Fibroblast of lung (primary cell): ENCODE measurements around the gene CAMTA1. TPM values are rescaled to one million over a fixed set of nuclear protein-coding genes. Genes with fewer than 3 reads are reported as not detected.
"Not testable (repeated sequence)": the region's sequence is repeated elsewhere in the genome, so short reads cannot be mapped to it uniquely, and the experiment has no call there.

ENCODE experiments used
- DNase-seq, 2 donors: peaks; one replicate each; pipeline versions ENCODE4 v3.0.0 to v3.0.0-alpha.2; 2010; ENCODE audit warnings: low read depth in 2 of 2
- H2AFZ ChIP-seq: 2 replicates; pipeline ENCODE4 v1.5.1; 2012; ENCODE audit warnings: low read length, control low read depth, inconsistent platforms
- H3K27ac ChIP-seq: 2 replicates; pipeline ENCODE4 v1.5.1; 2011; ENCODE audit warnings: low read length, control low read depth; ENCODE audit not compliant: insufficient read depth
- H3K27me3 ChIP-seq: 2 replicates; pipeline ENCODE4 v1.5.1; 2011; ENCODE audit warnings: mild to moderate bottlenecking, low read length; ENCODE audit not compliant: control insufficient read depth, insufficient read depth
- H3K36me3 ChIP-seq: 2 replicates; pipeline ENCODE4 v1.5.1; 2011; ENCODE audit warnings: low read length; ENCODE audit not compliant: control insufficient read depth, insufficient read depth
- H3K4me1 ChIP-seq: 2 replicates; pipeline ENCODE4 v1.5.1; 2011; ENCODE audit warnings: low read length; ENCODE audit not compliant: control insufficient read depth, insufficient read depth; ENCODE audit errors: extremely low read depth
- H3K4me2 ChIP-seq: 2 replicates; pipeline ENCODE4 v1.5.1; 2011; ENCODE audit warnings: low read length, control low read depth; ENCODE audit not compliant: insufficient read depth; ENCODE audit errors: extremely low read depth
- H3K4me3 ChIP-seq, 4 experiments: fragments of 200-600 bp in 1 of 4; sonication (generic) in 1 of 4; replicated peaks in 1 of 4; 2 replicates each; pipeline ENCODE4 v1.5.1; 2011 to 2016; ENCODE audit warnings: low read length in 4 of 4, low read depth in 3 of 4, mild to moderate bottlenecking in 3 of 4, control low read depth in 2 of 4, inconsistent platforms in 1 of 4, mixed read lengths in 1 of 4; ENCODE audit not compliant: insufficient read depth in 1 of 4; ENCODE audit errors: control extremely low read depth in 1 of 4
- H3K79me2 ChIP-seq: 2 replicates; pipeline ENCODE4 v1.5.1; 2012; ENCODE audit warnings: mild to moderate bottlenecking, low read length, inconsistent platforms; ENCODE audit not compliant: control insufficient read depth, insufficient read depth
- H3K9ac ChIP-seq: 2 replicates; pipeline ENCODE4 v1.5.1; 2011; ENCODE audit warnings: mild to moderate bottlenecking, low read length, control low read depth; ENCODE audit not compliant: insufficient read depth
- H3K9me3 ChIP-seq: 2 replicates; pipeline ENCODE4 v1.5.1; 2012; ENCODE audit warnings: low read depth, low read length; ENCODE audit not compliant: control insufficient read depth, insufficient read depth
- H4K20me1 ChIP-seq: 2 replicates; pipeline ENCODE4 v1.5.1; 2011; ENCODE audit warnings: low read length; ENCODE audit not compliant: control insufficient read depth, insufficient read depth; ENCODE audit errors: extremely low read depth
- EZH2 ChIP-seq: IDR thresholded peaks from 2 replicates; pipeline ENCODE4 v1.5.1; 2012; ENCODE audit warnings: low read length, control low read depth, mild to moderate bottlenecking; ENCODE audit errors: missing control alignments
- polyA plus RNA-seq, 2 donors: library from polyadenylated mRNA; depleted of rRNA in 1 of 2; stranded (reverse) in 1 of 2; unstranded in 1 of 2; fragments of >200 nt; gene quantifications; 2 replicates each; pipeline ENCODE4 v1.2.1, GENCODE V29; 2011 to 2012; ENCODE audit warnings: missing spikeins in 1 of 2
- total RNA-seq: library from RNA; depleted of rRNA; stranded (reverse); fragments of >200 nt; gene quantifications from 2 replicates; pipeline ENCODE4 v1.2.1, GENCODE V29; 2014
- TF ChIP-seq, protein P1 (sequence below), 2 donors: IDR thresholded peaks in 1 of 2; conservative IDR thresholded peaks in 1 of 2; 1 replicate in 1 of 2; 2 replicates in 1 of 2; pipeline ENCODE4 v1.5.1; 2011 to 2012; ENCODE audit warnings: low read length in 2 of 2, control low read depth in 1 of 2, inconsistent platforms in 1 of 2, low read depth in 1 of 2, mild to moderate bottlenecking in 1 of 2

CAMTA1 gene
- total and polyA plus RNA-seq, 2 donors (not counting 1 experiment from before 2014, with no cell fraction given), result 47.6 to 86.0 TPM

DNA sequence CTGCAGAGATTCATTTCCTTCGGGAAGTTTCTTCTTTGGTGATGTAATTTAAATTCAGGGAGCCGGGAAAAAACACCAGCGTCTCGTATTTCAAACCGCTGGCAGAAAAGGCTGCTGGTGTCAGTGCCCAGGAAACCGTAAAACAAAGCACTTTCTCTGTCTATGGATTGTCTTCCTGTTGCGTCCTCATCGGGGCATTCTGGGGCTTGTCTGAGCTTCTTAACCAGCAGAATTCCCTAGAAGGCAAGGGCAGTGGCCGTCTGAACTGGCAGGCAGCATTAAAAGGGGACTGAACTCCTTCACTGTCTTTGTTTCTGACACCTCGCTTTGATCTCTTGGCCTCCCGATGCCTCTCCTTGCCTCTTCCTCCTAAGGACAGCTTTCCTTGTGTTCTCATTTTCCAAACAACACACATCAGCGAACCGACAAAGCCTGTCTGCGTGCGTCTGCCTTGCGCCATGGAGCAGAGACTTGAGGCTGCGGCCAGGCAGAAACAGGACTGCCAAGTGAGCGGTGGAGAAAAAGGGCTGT, 594.3 kb downstream of the CAMTA1 start:
- H3K79me2 ChIP-seq, result no peaks in the 10 kb centered on the region
- H3K4me1 ChIP-seq, result peaks cover 3% of the 10 kb centered on the region
- peak overlapping the region; percentile 87 for H2AFZ ChIP-seq
- H3K36me3 ChIP-seq, result no peaks in the 10 kb centered on the region
- no peaks in the 10 kb centered on the region for H4K20me1 ChIP-seq
- TF ChIP-seq EZH2, result no peak
- TF ChIP-seq, protein P1, sequence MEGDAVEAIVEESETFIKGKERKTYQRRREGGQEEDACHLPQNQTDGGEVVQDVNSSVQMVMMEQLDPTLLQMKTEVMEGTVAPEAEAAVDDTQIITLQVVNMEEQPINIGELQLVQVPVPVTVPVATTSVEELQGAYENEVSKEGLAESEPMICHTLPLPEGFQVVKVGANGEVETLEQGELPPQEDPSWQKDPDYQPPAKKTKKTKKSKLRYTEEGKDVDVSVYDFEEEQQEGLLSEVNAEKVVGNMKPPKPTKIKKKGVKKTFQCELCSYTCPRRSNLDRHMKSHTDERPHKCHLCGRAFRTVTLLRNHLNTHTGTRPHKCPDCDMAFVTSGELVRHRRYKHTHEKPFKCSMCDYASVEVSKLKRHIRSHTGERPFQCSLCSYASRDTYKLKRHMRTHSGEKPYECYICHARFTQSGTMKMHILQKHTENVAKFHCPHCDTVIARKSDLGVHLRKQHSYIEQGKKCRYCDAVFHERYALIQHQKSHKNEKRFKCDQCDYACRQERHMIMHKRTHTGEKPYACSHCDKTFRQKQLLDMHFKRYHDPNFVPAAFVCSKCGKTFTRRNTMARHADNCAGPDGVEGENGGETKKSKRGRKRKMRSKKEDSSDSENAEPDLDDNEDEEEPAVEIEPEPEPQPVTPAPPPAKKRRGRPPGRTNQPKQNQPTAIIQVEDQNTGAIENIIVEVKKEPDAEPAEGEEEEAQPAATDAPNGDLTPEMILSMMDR (conservative IDR thresholded peaks at IDR 0.05 in 1 of 2, IDR thresholded peaks at IDR 0.05 in 1 of 2; ENCODE audit: low read depth in 1 of 2, low read length in 2 of 2), result no peak
- H3K4me3 ChIP-seq, result peak overlapping the region in 2 of 4 experiments; percentile 4
- DNase-seq, result peak; percentile 75 to 86
- no peaks in the 10 kb centered on the region for H3K27me3 ChIP-seq
- peak overlapping the region; percentile 25 for H3K9ac ChIP-seq
- H3K4me2 ChIP-seq, result peak overlapping the region; percentile 45
- no peaks in the 10 kb centered on the region for H3K9me3 ChIP-seq
- H3K27ac ChIP-seq, result peak overlapping the region; percentile 13

DNA sequence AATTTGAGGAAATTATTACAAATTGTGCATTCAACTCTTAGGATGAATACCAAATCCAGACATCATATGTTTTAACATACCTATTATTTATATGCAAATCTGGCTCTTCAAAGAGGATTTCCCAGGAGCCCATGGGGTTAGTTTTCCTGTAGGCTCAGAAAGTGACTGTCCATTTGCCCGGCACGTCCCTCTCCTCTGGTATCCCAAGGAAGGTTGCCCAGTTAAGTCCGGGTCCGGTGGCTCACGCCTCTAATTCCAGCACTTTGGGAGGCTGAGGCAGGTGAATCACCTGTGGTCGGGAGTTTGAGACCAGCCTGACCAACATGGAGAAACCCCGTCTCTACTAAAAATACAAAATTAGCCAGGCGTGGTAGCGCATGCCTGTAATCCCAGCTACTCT, 594.8 kb downstream of the CAMTA1 start:
- H3K9ac ChIP-seq, H3K27ac ChIP-seq, H3K4me2 ChIP-seq, H4K20me1 ChIP-seq, DNase-seq, H3K79me2 ChIP-seq, H3K27me3 ChIP-seq, H3K36me3 ChIP-seq, H2AFZ ChIP-seq, H3K9me3 ChIP-seq, H3K4me1 ChIP-seq, H3K4me3 ChIP-seq: not testable (repeated sequence)

DNA sequence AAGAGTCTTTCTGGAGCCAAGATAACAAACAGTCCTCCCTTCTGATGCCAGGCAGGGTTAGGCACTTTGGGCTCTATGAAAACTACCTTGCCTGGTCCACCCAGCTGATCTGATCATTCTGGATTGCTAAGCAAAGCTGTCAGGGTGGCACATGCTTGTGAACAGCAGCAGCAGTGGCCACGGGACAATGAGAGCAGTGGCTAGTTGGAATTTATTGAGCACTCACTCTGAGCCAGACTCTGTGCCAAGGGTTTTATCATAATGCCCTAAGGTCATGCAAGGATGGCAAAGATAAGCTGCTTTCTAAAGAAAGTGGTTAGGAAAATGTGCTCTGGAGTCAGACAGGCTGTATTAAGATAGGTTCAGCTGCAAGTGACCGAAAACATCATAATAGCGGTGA, 595.5 kb downstream of the CAMTA1 start:
- Histone ChIP-seq H3K27me3 (no peaks in the 10 kb centered on the region), H2AFZ (no peak overlapping the region), H3K79me2 (no peaks in the 10 kb centered on the region), H3K4me2 (no peak overlapping the region), H3K36me3 (no peaks in the 10 kb centered on the region), H3K27ac (no peak overlapping the region), H4K20me1 (no peaks in the 10 kb centered on the region), H3K9ac (no peak overlapping the region), H3K4me3 (no peak overlapping the region), H3K4me1 (peaks cover 3% of the 10 kb centered on the region), H3K9me3 (no peaks in the 10 kb centered on the region)
- TF ChIP-seq, protein P1 (conservative IDR thresholded peaks at IDR 0.05 in 1 of 2, IDR thresholded peaks at IDR 0.05 in 1 of 2; ENCODE audit: low read depth in 1 of 2, low read length in 2 of 2), result no peak
- no peak for TF ChIP-seq EZH2
- DNase-seq, result no peak

DNA sequence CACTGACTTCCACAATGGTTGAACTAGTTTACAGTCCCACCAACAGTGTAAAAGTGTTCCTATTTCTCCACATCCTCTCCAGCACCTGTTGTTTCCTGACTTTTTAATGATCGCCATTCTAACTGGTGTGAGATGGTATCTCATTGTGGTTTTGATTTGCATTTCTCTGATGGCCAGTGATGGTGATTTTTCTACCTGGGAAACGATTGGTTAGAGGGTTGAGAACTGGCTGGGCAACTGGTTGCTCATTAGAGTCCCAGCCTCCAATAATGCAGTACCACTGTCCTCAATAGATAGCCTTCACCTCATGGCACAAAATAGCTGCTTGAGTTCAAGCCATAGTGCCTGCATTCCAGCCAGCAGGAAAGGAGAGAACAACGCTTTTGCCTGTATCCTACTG, 596.5 kb downstream of the CAMTA1 start:
- not testable (repeated sequence) for H3K79me2 ChIP-seq, H3K27me3 ChIP-seq, H3K4me2 ChIP-seq

More for the DNA sequence above, 596.5 kb downstream of the CAMTA1 start:
- H3K4me1 ChIP-seq, H4K20me1 ChIP-seq, H3K9ac ChIP-seq, H3K4me3 ChIP-seq, H3K36me3 ChIP-seq, DNase-seq, H2AFZ ChIP-seq, H3K27ac ChIP-seq, H3K9me3 ChIP-seq: not testable (repeated sequence)
